Endodermal cell (in vitro differentiated cells): Measurements from ENCODE around the gene UNC5B. TPM values are rescaled to one million over a fixed set of nuclear protein-coding genes. Genes with fewer than 3 reads are reported as not detected.

Source experiments
- DNase-seq: peaks from one replicate; pipeline ENCODE4 v3.0.0-alpha.2; 2017
- H3K27ac ChIP-seq: 2 replicates; pipeline ENCODE4 v1.5.1; 2013; ENCODE audit warnings: mild to moderate bottlenecking, low read depth, low read length, moderate library complexity
- H3K27me3 ChIP-seq: 2 replicates; pipeline ENCODE4 v1.6.1; 2013; ENCODE audit warnings: mild to moderate bottlenecking, low read length, moderate library complexity; ENCODE audit not compliant: insufficient read depth, control insufficient read depth, poor library complexity, severe bottlenecking
- H3K36me3 ChIP-seq: 2 replicates; pipeline ENCODE4 v1.7.0; 2013; ENCODE audit warnings: mild to moderate bottlenecking, low read length, moderate library complexity; ENCODE audit not compliant: control insufficient read depth, insufficient read depth
- H3K4me1 ChIP-seq: one replicate; pipeline ENCODE4 v1.7.0; 2013; ENCODE audit warnings: low read length; ENCODE audit not compliant: control insufficient read depth, insufficient read depth
- H3K4me3 ChIP-seq: 2 replicates; pipeline ENCODE4 v1.5.1; 2013; ENCODE audit warnings: mild to moderate bottlenecking, low read length, moderate library complexity
- H3K9ac ChIP-seq: 2 replicates; pipeline ENCODE4 v1.6.1; 2013; ENCODE audit warnings: mild to moderate bottlenecking, low read length, moderate library complexity; ENCODE audit not compliant: poor library complexity, severe bottlenecking; ENCODE audit errors: extremely low read depth
- H3K9me3 ChIP-seq: 2 replicates; pipeline ENCODE4 v1.6.1; 2013; ENCODE audit warnings: mild to moderate bottlenecking, low read length, moderate library complexity; ENCODE audit not compliant: control insufficient read depth
- H3K27ac Mint-ChIP-seq: 2 replicates; pipeline ENCODE4 v1.8.0; 2020; ENCODE audit warnings: mixed read lengths
- H3K27me3 Mint-ChIP-seq: 2 replicates; pipeline ENCODE4 v1.8.0; 2021; ENCODE audit warnings: mild to moderate bottlenecking, mixed read lengths; ENCODE audit not compliant: insufficient read depth
- H3K36me3 Mint-ChIP-seq: 2 replicates; pipeline ENCODE4 v1.8.0; 2020; ENCODE audit warnings: low read depth, mixed read lengths
- H3K4me1 Mint-ChIP-seq: 2 replicates; pipeline ENCODE4 v1.8.0; 2020; ENCODE audit warnings: mixed read lengths
- H3K4me3 Mint-ChIP-seq: 2 replicates; pipeline ENCODE4 v1.8.0; 2020; ENCODE audit warnings: mild to moderate bottlenecking, moderate library complexity, mixed read lengths
- H3K9me3 Mint-ChIP-seq: 2 replicates; pipeline ENCODE4 v1.8.0; 2020; ENCODE audit warnings: mild to moderate bottlenecking, mixed read lengths
- WGBS, 2 experiments: methylation state at CpG; one replicate each; pipeline versions ENCODE4 v1.1.5 to v1.1.7; 2013; ENCODE audit warnings: missing lambda C conversion rate in 2 of 2, mixed read lengths in 1 of 2; ENCODE audit not compliant: insufficient coverage in 1 of 2, insufficient read length in 1 of 2; 5-methylcytosine and 5-hydroxymethylcytosine counted together
- total RNA-seq, 2 donors: library from RNA; stranded (reverse); fragmentation: NEBNext Ultra II Directional in 1 of 2; extraction: Animal tissue kit (Norgen Biotek cat#: 25700) in 1 of 2; gene quantifications; 2 replicates in 1 of 2; 3 replicates in 1 of 2; pipeline ENCODE4 v1.2.1, GENCODE V29; 2021
- TF ChIP-seq, protein P1 (sequence below): fragments of 200-600 bp; sonication (generic); conservative IDR thresholded peaks from 2 replicates; pipeline ENCODE4 v1.5.0; 2021; ENCODE audit warnings: antibody characterized with exemption, mild to moderate bottlenecking

Gene UNC5B
- total RNA-seq, 2 donors from 2014 or later: 9.7 to 14.5 TPM

DNA sequence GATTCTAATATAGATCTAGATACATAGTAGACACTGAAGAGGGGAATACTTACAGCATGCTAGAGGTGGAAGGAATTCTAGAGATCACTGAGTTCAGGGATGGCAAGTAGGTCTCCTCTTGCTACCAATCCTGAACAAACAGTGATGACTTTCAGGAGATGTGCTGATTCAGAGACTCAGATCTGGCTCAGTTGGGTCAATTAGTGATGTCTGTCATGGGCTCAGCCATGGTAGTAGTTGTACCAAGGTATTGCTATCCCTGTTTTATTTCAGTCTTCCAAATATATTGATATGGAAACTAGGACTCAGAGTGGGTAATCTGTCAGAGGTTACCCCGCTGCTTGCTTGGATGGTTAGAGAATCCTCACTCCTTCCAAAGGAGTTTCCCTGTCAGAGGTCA, 38.5 kb downstream of the UNC5B start:
- H3K4me3 Mint-ChIP-seq: no peak overlapping the region
- Histone ChIP-seq H3K4me1 (peaks cover 16% of the 10 kb centered on the region), H3K9me3 (no peaks in the 10 kb centered on the region), H3K36me3 (no peaks in the 10 kb centered on the region), H3K4me3 (no peak overlapping the region), H3K27me3 (no peaks in the 10 kb centered on the region), H3K9ac (no peak overlapping the region), H3K27ac (no peak overlapping the region)
- no peak for DNase-seq
- H3K9me3 Mint-ChIP-seq: no peaks in the 10 kb centered on the region
- WGBS, 2 experiments: 92 to 100% methylated on average over 1 of the region's 1 CpG
- TF ChIP-seq, protein P1, sequence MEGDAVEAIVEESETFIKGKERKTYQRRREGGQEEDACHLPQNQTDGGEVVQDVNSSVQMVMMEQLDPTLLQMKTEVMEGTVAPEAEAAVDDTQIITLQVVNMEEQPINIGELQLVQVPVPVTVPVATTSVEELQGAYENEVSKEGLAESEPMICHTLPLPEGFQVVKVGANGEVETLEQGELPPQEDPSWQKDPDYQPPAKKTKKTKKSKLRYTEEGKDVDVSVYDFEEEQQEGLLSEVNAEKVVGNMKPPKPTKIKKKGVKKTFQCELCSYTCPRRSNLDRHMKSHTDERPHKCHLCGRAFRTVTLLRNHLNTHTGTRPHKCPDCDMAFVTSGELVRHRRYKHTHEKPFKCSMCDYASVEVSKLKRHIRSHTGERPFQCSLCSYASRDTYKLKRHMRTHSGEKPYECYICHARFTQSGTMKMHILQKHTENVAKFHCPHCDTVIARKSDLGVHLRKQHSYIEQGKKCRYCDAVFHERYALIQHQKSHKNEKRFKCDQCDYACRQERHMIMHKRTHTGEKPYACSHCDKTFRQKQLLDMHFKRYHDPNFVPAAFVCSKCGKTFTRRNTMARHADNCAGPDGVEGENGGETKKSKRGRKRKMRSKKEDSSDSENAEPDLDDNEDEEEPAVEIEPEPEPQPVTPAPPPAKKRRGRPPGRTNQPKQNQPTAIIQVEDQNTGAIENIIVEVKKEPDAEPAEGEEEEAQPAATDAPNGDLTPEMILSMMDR: no peak
- no peaks in the 10 kb centered on the region for H3K27me3 Mint-ChIP-seq
- H3K36me3 Mint-ChIP-seq: no peaks in the 10 kb centered on the region
- H3K4me1 Mint-ChIP-seq: peaks cover 30% of the 10 kb centered on the region
- H3K27ac Mint-ChIP-seq: no peak overlapping the region

DNA sequence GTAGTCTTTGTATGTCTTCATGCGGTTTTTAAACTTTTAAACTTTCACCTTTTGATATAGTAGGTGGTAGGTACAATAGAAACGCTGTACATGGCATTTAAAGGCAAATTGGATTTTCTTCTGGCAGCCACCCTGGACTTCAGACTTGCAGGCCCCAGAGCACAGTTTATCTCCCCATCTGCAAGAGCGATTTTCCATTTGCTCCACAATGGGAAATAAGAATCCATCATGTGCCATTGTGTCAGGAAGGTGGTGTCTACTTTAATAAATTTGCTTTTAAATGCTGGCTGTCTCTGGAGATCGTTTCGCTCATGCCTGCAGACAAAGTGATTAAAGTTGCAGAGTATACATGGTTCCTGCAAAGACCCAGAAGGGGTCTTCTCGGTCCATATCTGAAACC, 38.9 kb downstream of the UNC5B start:
- Mint-ChIP-seq H3K36me3 (no peaks in the 10 kb centered on the region), H3K4me3 (no peak overlapping the region), H3K27ac (no peak overlapping the region), H3K4me1 (peaks cover 26% of the 10 kb centered on the region), H3K27me3 (no peaks in the 10 kb centered on the region), H3K9me3 (no peaks in the 10 kb centered on the region)
- DNase-seq: no peak
- no peaks in the 10 kb centered on the region for H3K36me3 ChIP-seq
- TF ChIP-seq, protein P1: no peak
- H3K27ac ChIP-seq: no peak overlapping the region
- H3K4me3 ChIP-seq: no peak overlapping the region
- H3K9me3 ChIP-seq: no peaks in the 10 kb centered on the region
- no peak overlapping the region for H3K9ac ChIP-seq
- H3K4me1 ChIP-seq: peaks cover 12% of the 10 kb centered on the region
- 86 to 88% methylated on average over 2 to 6 of the region's 6 CpGs for WGBS, 2 experiments
- H3K27me3 ChIP-seq: no peaks in the 10 kb centered on the region

DNA sequence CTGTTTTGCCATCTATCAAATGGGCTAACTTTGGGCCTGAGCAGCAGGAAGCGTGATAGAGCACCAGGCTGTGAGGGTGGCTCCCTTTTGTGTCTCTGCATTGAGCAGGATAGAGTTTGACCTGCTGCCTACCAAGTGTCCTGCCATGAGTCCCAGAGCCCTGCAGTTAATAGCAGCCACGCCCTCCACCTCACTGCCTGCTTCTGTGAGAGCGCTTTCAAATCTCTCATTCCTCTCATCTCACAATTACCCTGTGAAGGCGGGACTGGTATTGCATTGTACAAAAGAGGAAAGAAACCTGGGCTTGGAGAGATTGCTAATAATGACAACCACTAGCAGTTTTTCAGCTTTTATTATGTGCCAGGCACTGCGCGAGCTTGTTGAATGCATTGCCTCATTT, 39.9 kb downstream of the UNC5B start:
- Mint-ChIP-seq H3K4me3 (no peak overlapping the region), H3K27ac (no peak overlapping the region), H3K9me3 (no peaks in the 10 kb centered on the region), H3K27me3 (no peaks in the 10 kb centered on the region), H3K4me1 (peaks cover 17% of the 10 kb centered on the region), H3K36me3 (no peaks in the 10 kb centered on the region)
- Histone ChIP-seq H3K4me1 (peaks cover 6% of the 10 kb centered on the region), H3K4me3 (no peak overlapping the region), H3K27me3 (no peaks in the 10 kb centered on the region), H3K9ac (no peak overlapping the region), H3K9me3 (no peaks in the 10 kb centered on the region), H3K27ac (no peak overlapping the region), H3K36me3 (no peaks in the 10 kb centered on the region)
- TF ChIP-seq, protein P1: no peak
- no peak for DNase-seq
- WGBS, 2 experiments: 85 to 88% methylated on average over 4 to 6 of the region's 6 CpGs
